T1000 (cell line): ENCODE data around the gene SIGLEC14.
"Not testable (repeated sequence)": the region's sequence is repeated elsewhere in the genome, so short reads cannot be mapped to it uniquely, and the experiment has no call there.

Experiments
- DNase-seq: peaks from one replicate; lab custom pipeline; 2025; ENCODE audit warnings: mixed read lengths; lab: John Stamatoyannopoulos, UW

Gene SIGLEC14

GRCh38 chr19:51668216-51668615 is 21.6 kb upstream of the SIGLEC14 start:
- no peak for DNase-seq

DNA sequence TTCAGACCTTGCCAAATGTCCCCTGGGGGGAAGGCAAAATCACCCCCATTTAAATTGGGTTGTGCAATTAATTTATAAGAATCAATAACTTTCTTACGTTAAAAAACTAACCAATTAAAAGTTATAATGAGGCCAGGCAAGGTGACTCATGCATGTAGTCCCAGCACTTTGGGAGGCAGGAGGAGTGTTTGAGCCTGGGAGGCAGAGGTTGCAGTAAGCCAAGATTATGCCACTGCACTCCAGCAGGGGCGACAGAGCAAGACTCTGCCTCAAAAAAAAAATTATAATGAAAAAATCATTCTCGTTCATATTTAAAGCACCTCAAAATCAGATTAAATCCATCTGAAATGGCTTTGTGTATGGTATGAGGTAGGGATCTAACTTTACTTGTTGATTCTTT is 18.4 kb upstream of the SIGLEC14 start:
- no peak for DNase-seq

DNA sequence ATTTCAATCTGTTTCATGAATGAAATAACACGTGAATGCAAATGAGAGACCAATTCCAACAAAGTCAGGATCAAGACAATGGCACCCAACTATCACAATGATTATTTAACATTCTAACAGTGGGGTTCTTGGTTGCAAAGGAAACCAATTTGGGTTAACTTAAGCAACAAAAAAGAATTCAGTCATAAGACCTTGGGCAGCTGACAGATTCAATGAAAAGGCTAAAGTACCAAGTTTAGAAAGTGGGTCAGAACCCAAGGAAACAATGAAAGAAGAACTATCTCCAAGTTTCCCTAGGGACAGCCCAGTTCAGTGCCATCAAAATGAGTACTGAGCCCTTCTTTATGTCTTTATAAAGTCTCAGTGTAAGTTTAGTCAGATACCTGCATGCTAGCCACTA is 17.5 kb upstream of the SIGLEC14 start:
- no peak for DNase-seq

- no peak for DNase-seq
Measured at GRCh38 chr19:51663650-51664049, 17.0 kb upstream of the SIGLEC14 start.

DNA sequence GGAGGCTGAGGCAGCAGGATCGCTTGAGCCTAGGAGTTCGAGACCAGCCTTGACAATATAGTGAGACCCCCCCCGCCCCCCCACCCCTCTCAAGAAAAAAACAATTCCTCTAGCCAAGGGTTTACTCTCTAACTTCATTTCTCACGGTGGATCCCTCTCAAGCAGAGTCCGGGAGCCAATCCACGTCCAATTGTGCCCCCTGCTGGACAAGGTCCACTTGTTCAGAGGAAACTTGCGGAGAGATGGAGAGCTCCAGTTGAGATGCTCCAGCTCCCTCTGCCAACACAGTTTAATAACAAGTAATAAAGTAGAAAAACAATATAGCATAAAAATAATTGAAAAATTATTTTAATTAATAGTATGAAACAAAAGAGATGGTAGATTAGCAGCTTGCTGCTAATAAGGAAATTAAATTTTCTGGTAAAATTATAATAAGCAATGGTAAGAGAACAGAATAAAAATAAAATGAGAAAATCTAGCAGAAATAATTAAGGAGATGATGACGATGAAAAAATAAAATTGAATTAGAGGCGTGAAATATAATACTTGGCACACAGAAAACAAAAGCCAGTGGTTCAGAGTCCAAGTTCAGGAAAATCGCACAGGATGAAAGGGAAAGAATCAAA is 14.5 kb upstream of the SIGLEC14 start:
- no peak for DNase-seq

- no peak for DNase-seq
Measured at GRCh38 chr19:51654783-51655182, 8.2 kb upstream of the SIGLEC14 start.

- no peak for DNase-seq
Measured at GRCh38 chr19:51653162-51653561, 6.5 kb upstream of the SIGLEC14 start.

- DNase-seq, result no peak
Measured at GRCh38 chr19:51652266-51652665, 5.6 kb upstream of the SIGLEC14 start.

DNA sequence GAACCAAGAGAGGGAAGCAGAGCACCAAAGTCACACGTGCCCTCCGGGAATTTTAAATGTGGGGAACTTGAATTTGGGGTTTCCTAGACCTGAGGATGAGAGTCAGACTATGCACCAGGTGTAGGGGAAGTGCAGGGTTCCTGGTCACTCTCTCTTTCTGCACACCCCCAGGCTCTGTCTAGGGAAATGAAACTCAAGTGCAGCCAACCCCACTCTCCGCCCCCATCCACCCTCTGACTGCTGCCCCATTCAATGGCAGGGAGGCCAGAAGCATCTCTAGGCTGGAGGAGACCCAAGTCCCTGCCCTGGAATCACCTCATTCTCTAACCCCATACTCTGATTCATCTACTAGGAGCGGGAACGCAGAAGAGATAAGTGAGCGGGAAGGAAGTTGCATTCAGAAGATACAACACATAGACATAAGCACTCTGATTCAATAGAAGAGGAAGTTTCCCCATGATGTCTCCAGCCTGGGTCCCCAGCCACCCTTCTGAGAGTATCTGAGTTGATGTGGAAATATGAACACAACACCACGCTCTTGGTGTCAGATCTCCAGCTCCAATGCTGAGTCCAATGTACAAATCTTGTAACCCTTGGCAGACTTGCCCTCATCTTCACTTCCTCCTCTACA is 4.7 kb upstream of the SIGLEC14 start:
- DNase-seq, result no peak

- DNase-seq, result no peak
Measured at GRCh38 chr19:51647318-51647717, 693 bp upstream of the SIGLEC14 start.

- DNase-seq, result no peak
Measured at GRCh38 chr19:51644636-51645271, 1.9 kb downstream of the SIGLEC14 start.

DNA sequence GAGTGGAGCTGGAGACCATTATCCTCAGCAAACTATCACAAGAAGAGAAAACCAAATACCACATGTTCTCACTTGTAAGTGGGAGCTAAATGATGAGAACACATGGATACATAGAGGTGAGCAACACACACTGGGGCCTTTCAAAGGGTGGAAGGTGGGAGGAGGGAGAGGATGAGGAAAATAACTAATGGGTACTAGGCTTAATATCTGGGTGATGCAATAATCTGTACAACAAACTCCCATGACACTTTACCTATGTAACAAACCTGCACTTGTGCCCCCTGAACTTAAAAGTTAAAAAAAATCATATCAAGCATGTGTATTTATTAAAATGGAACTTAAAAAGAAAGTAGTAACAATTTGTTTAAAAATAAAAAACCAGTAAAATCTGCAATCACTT is 5.0 kb downstream of the SIGLEC14 start:
- no peak for DNase-seq

- DNase-seq, result no peak
Measured at GRCh38 chr19:51640386-51640785, 6.2 kb downstream of the SIGLEC14 start.

GRCh38 chr19:51639916-51640315 is 6.7 kb downstream of the SIGLEC14 start:
- DNase-seq, result no peak

GRCh38 chr19:51637362-51637978 is 9.2 kb downstream of the SIGLEC14 start:
- DNase-seq, result no peak

GRCh38 chr19:51632126-51632525 is 14.5 kb downstream of the SIGLEC14 start:
- DNase-seq, result no peak

DNA sequence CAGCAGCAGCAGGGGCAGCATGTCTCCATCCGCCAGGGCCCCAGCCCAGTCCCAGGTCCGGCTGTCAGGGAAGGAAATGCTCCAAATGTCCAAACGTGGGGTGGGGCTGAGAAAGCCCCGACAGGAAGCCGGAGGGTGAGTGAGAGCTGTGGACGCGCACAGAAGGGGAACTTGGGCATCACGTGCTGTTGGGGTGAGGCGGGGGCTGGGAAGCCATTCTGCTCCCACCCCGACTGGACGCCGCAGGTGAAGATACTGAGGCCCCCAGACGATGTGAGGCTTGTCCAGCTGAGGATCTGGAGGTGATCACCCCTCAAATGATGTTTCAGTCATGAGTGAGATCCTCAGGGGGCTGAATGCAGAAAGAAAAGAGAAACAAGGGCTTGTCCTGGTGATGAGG is 16.3 kb downstream of the SIGLEC14 start, which contains the start of gene SIGLEC5:
SIGLEC5 (minus strand) TSS at position 87 of the 400 bp plus-strand sequence; CDS start at position 21, 66 bp downstream.
- not testable (repeated sequence) for DNase-seq

DNA sequence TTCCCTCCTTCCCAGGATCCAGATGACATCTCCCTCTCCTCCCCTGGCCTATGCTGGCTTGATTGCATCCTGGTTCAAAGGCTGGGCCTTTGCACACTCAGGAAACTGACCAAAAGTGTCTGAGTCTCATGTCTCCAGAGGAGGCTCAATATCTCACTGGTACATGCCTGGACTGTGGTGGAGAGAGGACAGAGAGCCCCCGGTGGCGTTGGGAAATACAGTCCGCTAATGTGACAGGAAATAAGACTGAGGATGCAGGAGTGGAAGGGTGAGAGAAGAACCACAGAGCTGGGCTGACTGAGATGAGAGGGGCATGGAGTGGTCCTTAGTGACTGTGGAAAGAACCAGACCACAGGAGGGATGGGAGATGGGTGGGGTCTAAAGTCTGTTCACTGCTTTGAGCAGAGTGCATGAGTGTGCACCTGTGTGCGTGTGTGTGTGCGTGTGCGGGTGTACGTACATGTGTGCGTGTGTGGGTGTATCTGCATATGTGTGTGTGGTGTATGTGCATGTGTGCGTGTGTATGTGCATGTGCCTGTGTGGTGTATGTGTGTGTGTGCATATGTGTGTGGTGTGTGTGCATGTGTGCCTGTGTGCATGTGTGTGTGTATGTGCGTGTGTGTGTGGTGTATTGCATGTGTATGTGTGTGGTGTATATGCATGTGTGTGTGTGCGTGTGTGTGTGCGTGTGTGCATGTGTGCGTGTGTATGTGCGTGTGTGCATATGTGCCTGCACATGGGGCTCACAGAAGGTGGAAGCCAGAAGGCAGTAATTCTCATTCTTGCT is 18.3 kb downstream of the SIGLEC14 start:
- no peak for DNase-seq

DNA sequence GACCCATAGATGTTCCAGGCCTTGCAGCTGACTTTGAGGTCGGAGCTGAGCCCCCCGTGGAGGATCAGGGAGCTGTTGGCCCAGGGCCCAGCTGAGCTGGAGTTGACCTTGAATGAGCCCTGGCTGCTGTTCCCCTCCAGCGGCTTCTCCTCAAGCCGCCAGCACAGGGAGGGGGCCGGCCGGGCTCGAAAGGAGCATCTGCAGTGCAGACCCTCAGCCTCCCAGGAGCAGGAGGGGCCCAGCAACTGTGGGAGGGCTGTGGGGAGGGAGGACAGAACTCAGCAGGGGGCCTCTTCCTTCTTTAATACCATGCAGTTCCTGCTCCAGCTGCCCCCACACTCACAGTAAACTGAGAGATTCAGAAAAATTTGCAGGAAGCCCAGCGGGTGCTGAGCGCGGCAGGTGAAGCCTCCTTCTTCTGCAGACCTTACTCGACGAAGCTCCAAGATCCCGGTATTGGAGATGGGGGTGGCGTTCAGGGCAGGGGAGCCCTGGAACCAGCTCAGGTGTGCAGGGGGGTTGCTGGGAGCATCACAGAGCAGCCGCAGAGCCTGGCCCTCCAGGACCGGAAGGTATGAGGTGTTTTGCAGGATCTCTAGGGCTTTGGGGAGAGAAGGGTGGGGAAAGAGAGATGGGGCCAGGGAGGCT is 19.0 kb downstream of the SIGLEC14 start:
- DNase-seq, result no peak

GRCh38 chr19:51626675-51627074 is 19.9 kb downstream of the SIGLEC14 start:
- DNase-seq, result no peak

DNA sequence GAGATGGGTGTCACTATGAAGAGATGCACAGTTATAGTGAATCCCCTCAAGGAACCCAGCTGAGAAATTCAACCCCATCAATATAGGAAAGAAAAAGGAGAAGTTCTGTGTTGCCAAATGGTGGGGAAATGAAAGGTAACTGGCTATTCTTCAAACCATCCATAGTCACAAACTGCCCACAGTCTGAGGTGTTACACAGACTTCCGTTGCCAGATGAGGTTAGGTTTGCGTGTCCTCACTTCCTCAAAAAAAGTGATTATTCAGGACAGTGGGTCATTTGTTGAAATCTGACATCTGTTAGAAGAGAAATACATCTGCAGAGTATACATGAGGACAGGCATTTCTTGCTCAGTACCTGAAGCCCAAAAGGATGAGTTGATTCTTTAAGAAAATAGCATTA is 25.4 kb downstream of the SIGLEC14 start:
- DNase-seq, result no peak

DNA sequence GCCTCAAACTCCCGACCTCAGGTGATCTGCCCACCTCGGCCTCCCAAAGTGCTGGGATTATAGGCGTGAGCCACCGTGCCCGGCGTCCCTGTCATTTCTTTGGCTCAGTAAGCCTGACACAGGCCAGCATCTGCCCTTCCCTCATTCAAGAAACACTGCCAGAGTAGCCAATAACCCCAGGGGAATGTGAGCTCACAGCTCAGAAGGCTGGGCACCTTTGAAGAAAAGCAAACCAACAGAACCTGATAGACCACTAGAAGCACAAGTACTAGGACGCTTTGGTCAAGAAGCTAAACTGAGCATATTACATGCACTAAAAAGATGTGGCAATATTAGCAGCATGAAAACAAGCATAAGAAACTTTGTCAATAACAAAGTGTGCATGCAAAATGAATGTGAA is 30.6 kb downstream of the SIGLEC14 start:
- no peak for DNase-seq
